Effector memory CD4-positive, alpha-beta T cell (primary cell): ENCODE results near the gene FGR.

Source experiments
- DNase-seq, 3 donors: peaks; one replicate each; pipeline ENCODE4 v3.0.0-alpha.2; 2020
- H3K27ac ChIP-seq: 2 replicates; pipeline ENCODE4 v1.7.0; 2013; ENCODE audit warnings: mild to moderate bottlenecking, low read length, moderate library complexity; ENCODE audit not compliant: insufficient read depth, poor library complexity, severe bottlenecking
- H3K27me3 ChIP-seq: replicated peaks from 2 replicates; pipeline ENCODE4 v1.7.0; 2013; ENCODE audit warnings: mild to moderate bottlenecking, low read length; ENCODE audit not compliant: insufficient read depth, control insufficient read depth, poor library complexity, severe bottlenecking
- H3K36me3 ChIP-seq: 2 replicates; pipeline ENCODE4 v1.7.0; 2013; ENCODE audit warnings: mild to moderate bottlenecking, low read length, moderate library complexity; ENCODE audit not compliant: control insufficient read depth, insufficient read depth
- H3K4me1 ChIP-seq: 2 replicates; pipeline ENCODE4 v1.7.0; 2013; ENCODE audit warnings: low read length, mild to moderate bottlenecking; ENCODE audit not compliant: control insufficient read depth, insufficient read depth, poor library complexity, severe bottlenecking
- H3K4me3 ChIP-seq: 2 replicates; pipeline ENCODE4 v1.7.0; 2013; ENCODE audit warnings: low read length, low read depth, mild to moderate bottlenecking; ENCODE audit not compliant: insufficient read depth, poor library complexity, severe bottlenecking
- H3K9me3 ChIP-seq: 2 replicates; pipeline ENCODE4 v1.7.0; 2013; ENCODE audit warnings: mild to moderate bottlenecking, low read length, moderate library complexity; ENCODE audit not compliant: control insufficient read depth

The FGR gene

DNA sequence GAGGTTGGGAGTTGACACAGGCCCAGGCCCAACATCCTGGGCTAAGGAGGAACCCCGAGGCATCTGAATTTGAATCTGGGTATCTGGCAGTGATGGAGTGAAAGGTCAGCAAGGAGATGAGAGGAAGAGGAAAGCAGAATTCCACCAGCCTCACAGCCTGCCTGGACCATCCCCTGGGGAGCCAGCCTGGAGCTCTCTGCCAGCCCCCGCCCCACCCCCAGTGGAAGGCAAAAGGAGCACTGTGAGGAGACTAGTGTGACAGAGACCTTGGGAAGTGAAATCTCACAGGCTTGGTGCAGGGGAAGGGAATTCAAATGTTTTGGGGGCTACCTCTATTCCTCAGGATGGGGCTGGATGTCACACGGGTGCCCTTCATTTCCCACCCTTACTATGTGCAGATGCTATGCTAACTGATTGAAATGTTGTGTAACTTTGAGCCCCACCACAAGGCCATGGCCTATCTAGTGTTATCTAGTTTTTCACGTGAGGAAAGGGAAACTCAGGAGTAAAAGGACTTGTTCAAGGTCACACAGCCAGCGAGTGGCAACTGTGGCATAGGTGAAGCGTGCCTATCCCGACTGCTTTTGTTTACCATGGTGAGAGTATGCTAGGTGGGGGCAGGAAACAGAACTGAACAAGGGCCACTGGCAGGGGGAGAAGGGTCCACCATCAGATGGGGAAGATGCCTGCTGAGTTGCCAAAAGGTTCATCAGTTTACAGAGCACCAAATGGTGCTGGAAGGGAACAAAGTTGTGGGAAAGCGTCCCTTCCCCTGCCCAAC is 60.8 kb downstream of the FGR start:
- H3K27ac ChIP-seq: no peak overlapping the region
- no peak for DNase-seq
- H3K4me3 ChIP-seq: no peak overlapping the region
- no peaks in the 10 kb centered on the region for H3K36me3 ChIP-seq
- H3K4me1 ChIP-seq: peaks cover 6% of the 10 kb centered on the region
- H3K27me3 ChIP-seq: no peaks in the 10 kb centered on the region
- H3K9me3 ChIP-seq: no peaks in the 10 kb centered on the region

DNA sequence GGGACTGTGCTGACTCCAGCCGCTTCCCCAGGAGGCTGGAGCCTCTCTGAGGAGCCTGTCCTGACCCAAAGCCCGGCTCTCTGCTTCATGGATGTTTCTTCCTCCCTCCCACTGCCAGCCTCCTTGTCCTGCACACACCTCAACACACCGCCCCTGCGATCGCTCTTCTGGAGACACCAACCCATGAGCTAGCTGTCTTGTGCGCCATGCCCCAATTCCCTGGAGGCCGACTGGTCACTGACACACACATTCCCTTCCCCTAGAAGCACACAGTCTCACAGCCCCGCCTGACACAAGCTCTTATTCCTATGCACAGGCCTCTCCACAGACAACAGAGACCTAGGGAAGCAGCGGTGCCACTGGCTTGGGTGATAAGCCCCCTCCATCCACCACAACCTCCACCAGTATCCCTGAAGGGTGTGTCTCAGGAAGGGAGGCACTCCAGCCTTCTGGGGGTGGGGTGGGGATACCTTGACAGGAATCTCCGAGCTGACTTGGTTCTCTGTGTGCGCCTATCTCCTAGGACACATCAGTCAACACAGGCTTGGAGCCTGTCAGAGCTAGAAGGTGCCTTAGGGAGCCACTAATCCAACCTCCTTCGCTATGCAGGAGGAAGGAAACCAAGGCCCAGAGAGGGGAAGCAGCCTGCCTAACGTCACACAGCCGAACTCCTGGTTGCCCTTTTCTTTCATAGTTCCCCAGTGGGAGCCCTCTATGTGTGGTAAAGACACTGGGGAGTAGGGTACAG is 62.1 kb downstream of the FGR start:
- no peak overlapping the region for H3K27ac ChIP-seq
- no peaks in the 10 kb centered on the region for H3K36me3 ChIP-seq
- H3K4me1 ChIP-seq: peaks cover 17% of the 10 kb centered on the region

GRCh38 chr1:27572019-27572678 is 62.8 kb downstream of the FGR start:
- Histone ChIP-seq H3K27me3 (no peaks in the 10 kb centered on the region), H3K36me3 (no peaks in the 10 kb centered on the region), H3K4me1 (peaks cover 20% of the 10 kb centered on the region), H3K27ac (no peak overlapping the region), H3K4me3 (no peak overlapping the region), H3K9me3 (no peaks in the 10 kb centered on the region)
- DNase-seq: no peak

More for the DNA sequence above, 62.1 kb downstream of the FGR start:
- Histone ChIP-seq H3K9me3 (no peaks in the 10 kb centered on the region), H3K27me3 (no peaks in the 10 kb centered on the region), H3K4me3 (no peak overlapping the region)
- DNase-seq: no peak

GRCh38 chr1:27571439-27572018 is 63.5 kb downstream of the FGR start:
- H3K36me3 ChIP-seq: no peaks in the 10 kb centered on the region
- no peaks in the 10 kb centered on the region for H3K27me3 ChIP-seq
- H3K4me1 ChIP-seq: peaks cover 20% of the 10 kb centered on the region
- no peaks in the 10 kb centered on the region for H3K9me3 ChIP-seq
- no peak for DNase-seq
- no peak overlapping the region for H3K4me3 ChIP-seq
- H3K27ac ChIP-seq: no peak overlapping the region

DNA sequence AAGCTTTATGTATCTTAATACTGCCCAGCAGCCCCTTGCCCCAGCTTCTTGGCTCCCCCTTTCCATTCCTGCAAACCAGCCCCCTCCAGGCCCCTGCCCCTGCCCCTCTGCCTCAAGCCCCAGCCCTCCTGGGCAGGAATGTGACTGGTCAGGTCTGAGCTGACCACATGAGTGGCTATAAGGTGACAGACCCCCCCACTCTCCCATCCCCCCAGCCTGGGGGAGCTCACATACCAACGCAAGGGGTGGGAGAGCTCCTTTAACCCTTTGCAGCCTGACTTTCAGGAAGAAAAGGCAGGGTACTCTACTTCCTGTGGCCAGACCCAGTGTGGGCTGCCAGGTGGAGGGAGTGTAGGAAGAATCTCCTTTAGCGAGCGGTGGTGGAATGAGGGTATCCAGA is 64.2 kb downstream of the FGR start:
- no peaks in the 10 kb centered on the region for H3K27me3 ChIP-seq
- no peak for DNase-seq
- no peak overlapping the region for H3K4me3 ChIP-seq
- peaks cover 18% of the 10 kb centered on the region for H3K4me1 ChIP-seq
- no peak overlapping the region for H3K27ac ChIP-seq
- H3K36me3 ChIP-seq: no peaks in the 10 kb centered on the region
- H3K9me3 ChIP-seq: no peaks in the 10 kb centered on the region

GRCh38 chr1:27570356-27570755 is 64.6 kb downstream of the FGR start:
- Histone ChIP-seq H3K27me3 (no peaks in the 10 kb centered on the region), H3K4me1 (peaks cover 18% of the 10 kb centered on the region), H3K27ac (no peak overlapping the region), H3K9me3 (no peaks in the 10 kb centered on the region), H3K4me3 (no peak overlapping the region), H3K36me3 (no peaks in the 10 kb centered on the region)
- DNase-seq: no peak

DNA sequence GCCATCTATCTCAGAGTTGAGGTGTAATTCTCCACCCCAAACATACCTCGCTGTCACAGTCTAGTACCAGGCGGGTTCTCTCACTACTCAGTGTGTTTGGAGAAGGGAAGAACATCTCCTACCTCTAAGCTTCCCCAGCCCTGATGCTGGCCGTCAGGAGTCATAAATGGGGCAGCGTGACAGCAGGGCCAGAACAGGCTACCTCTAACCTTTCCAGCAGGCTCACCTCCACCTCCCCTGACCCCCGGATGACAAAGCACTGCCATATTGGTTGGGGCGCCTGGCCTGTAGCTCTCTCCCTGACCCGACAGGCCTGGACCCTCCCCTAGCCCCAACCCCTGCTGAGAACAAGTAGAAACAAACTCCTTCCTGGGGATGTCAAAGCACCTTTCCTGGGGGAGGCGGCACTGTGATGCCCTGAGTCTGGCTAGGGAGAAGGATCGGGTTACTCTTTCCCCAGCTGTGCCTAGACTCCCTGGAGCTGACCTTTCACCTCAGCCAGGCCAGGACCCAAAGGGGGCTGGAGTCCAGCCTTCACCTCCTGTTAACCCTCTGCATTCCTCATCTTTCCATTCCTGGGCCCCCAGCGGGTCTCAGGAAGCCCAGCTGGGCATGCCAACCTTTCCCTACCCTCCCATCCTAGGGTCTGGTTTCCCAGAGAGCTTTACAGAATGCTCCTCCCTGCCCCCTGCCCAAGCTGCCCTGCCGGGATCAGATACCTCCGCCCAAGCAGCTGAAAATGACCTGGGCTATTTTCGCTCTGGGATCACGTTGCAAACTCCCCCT is 65.3 kb downstream of the FGR start:
- no peak for DNase-seq

GRCh38 chr1:27569088-27569460 is 65.9 kb downstream of the FGR start:
- H3K9me3 ChIP-seq: no peaks in the 10 kb centered on the region
- no peaks in the 10 kb centered on the region for H3K27me3 ChIP-seq
- H3K4me3 ChIP-seq: peak overlapping the region; percentile 46
- DNase-seq: no peak
- H3K4me1 ChIP-seq: peaks cover 15% of the 10 kb centered on the region
- H3K27ac ChIP-seq: peak overlapping the region; percentile 67
- no peaks in the 10 kb centered on the region for H3K36me3 ChIP-seq

More for the DNA sequence above, 65.3 kb downstream of the FGR start:
- Histone ChIP-seq H3K27me3 (no peaks in the 10 kb centered on the region), H3K4me1 (peaks cover 15% of the 10 kb centered on the region), H3K36me3 (no peaks in the 10 kb centered on the region), H3K27ac (peak overlapping the region; percentile 67), H3K4me3 (no peak overlapping the region), H3K9me3 (no peaks in the 10 kb centered on the region)

GRCh38 chr1:27568300-27569087 is 66.5 kb downstream of the FGR start:
- DNase-seq: peak; percentile 94
- Histone ChIP-seq H3K9me3 (no peaks in the 10 kb centered on the region), H3K4me3 (peak overlapping the region; percentile 46), H3K27ac (peak overlapping the region; percentile 67), H3K4me1 (peaks cover 15% of the 10 kb centered on the region), H3K27me3 (no peaks in the 10 kb centered on the region), H3K36me3 (no peaks in the 10 kb centered on the region)
